Vagina (tissue), 2 donors: ENCODE measurements around the gene TPH2.

Experiments
- CTCF ChIP-seq, 3 experiments: fragments of 450-650 bp in 2 of 3; fragments of 200-600 bp in 1 of 3; sonication (generic) in 1 of 3; IDR thresholded peaks; one replicate each; pipeline ENCODE4 v1.5.1; 2017 to 2019; ENCODE audit warnings: antibody characterized with exemption in 3 of 3, mild to moderate bottlenecking in 2 of 3, moderate library complexity in 2 of 3
- POLR2A ChIP-seq, 2 donors: fragments of 450-650 bp; IDR thresholded peaks; one replicate each; pipeline ENCODE4 v1.6.1; 2017; ENCODE audit warnings: antibody characterized with exemption in 2 of 2, mild to moderate bottlenecking in 2 of 2, moderate library complexity in 2 of 2

- TF ChIP-seq CTCF (IDR thresholded peaks at IDR 0.05), result no peak
- no peak for TF ChIP-seq POLR2A (IDR thresholded peaks at IDR 0.05)
Observed at GRCh38 chr12:71904629-71905028, 34.0 kb upstream of the TPH2 start.
